ENCODE measurements around the gene STK39. TPM values are rescaled to one million over a fixed set of nuclear protein-coding genes. Genes with fewer than 3 reads are reported as not detected.

STK39 gene
- total RNA-seq, 1 donor from 2014 or later, result 24.6 TPM

- DNase-seq (ENCODE audit: low spot score), result no peak
- intact Hi-C loops (cut with DNase I), result no loop called here
Observed at GRCh38 chr2:168037778-168038177, 209.6 kb downstream of the STK39 start.

- intact Hi-C loops (cut with DNase I), result no loop called here
- DNase-seq (ENCODE audit: low spot score), result no peak
Observed at GRCh38 chr2:168035458-168035857, 211.9 kb downstream of the STK39 start.

- intact Hi-C loops (cut with DNase I), result no loop called here
- DNase-seq (ENCODE audit: low spot score), result no peak
Observed at GRCh38 chr2:168034616-168035015, 212.8 kb downstream of the STK39 start.

- intact Hi-C loops (cut with DNase I), result no loop called here
- DNase-seq (ENCODE audit: low spot score), result no peak
Observed at GRCh38 chr2:168033966-168034365, 213.4 kb downstream of the STK39 start.

- intact Hi-C loops (cut with DNase I), result no loop called here
- no peak for DNase-seq (ENCODE audit: low spot score)
Observed at GRCh38 chr2:168032091-168032490, 215.3 kb downstream of the STK39 start.

GRCh38 chr2:168030862-168031624 is 216.4 kb downstream of the STK39 start:
- DNase-seq (ENCODE audit: low spot score), result no peak
- intact Hi-C loops (cut with DNase I), result no loop called here

GRCh38 chr2:168029071-168029470 is 218.3 kb downstream of the STK39 start:
- intact Hi-C loops (cut with DNase I), result no loop called here
- no peak for DNase-seq (ENCODE audit: low spot score)

- DNase-seq (ENCODE audit: low spot score), result no peak
- intact Hi-C loops (cut with DNase I), result no loop called here
Observed at GRCh38 chr2:168028362-168028761, 219.0 kb downstream of the STK39 start.

- intact Hi-C loops (cut with DNase I), result no loop called here
- no peak for DNase-seq (ENCODE audit: low spot score)
Observed at GRCh38 chr2:168025487-168026202, 221.8 kb downstream of the STK39 start.

- intact Hi-C loops (cut with DNase I), result no loop called here
- DNase-seq (ENCODE audit: low spot score), result no peak
Observed at GRCh38 chr2:168024459-168024858, 222.9 kb downstream of the STK39 start.

- intact Hi-C loops (cut with DNase I), result no loop called here
- DNase-seq (ENCODE audit: low spot score), result no peak
Observed at GRCh38 chr2:168021800-168022587, 225.4 kb downstream of the STK39 start.

- intact Hi-C loops (cut with DNase I), result no loop called here
- no peak for DNase-seq (ENCODE audit: low spot score)
Observed at GRCh38 chr2:168015274-168015953, 232.0 kb downstream of the STK39 start.

- intact Hi-C loops (cut with DNase I), result no loop called here
- DNase-seq (ENCODE audit: low spot score), result no peak
Observed at GRCh38 chr2:168009900-168010299, 237.5 kb downstream of the STK39 start.

- intact Hi-C loops (cut with DNase I), result no loop called here
- DNase-seq (ENCODE audit: low spot score), result no peak
Observed at GRCh38 chr2:168008646-168009195, 238.7 kb downstream of the STK39 start.

GRCh38 chr2:168006498-168006897 is 240.9 kb downstream of the STK39 start:
- DNase-seq (ENCODE audit: low spot score), result no peak
- intact Hi-C loops (cut with DNase I), result no loop called here

GRCh38 chr2:168005586-168005985 is 241.8 kb downstream of the STK39 start:
- intact Hi-C loops (cut with DNase I), result no loop called here

GRCh38 chr2:168003876-168004275 is 243.5 kb downstream of the STK39 start:
- intact Hi-C loops (cut with DNase I), result no loop called here
- no peak for DNase-seq (ENCODE audit: low spot score)

More at GRCh38 chr2:168005586-168005985, 241.8 kb downstream of the STK39 start:
- no peak for DNase-seq (ENCODE audit: low spot score)

GRCh38 chr2:168002021-168002553 is 245.3 kb downstream of the STK39 start:
- intact Hi-C loops (cut with DNase I), result no loop called here
- no peak for DNase-seq (ENCODE audit: low spot score)

- intact Hi-C loops (cut with DNase I), result no loop called here
- no peak for DNase-seq (ENCODE audit: low spot score)
Observed at GRCh38 chr2:167992278-167992677, 255.1 kb downstream of the STK39 start.
